ENCODE measurements around the gene KRTAP5-10.
"Not testable (repeated sequence)": the region's sequence is repeated elsewhere in the genome, so short reads cannot be mapped to it uniquely, and the experiment has no call there.

KRTAP5-10 gene

GRCh38 chr11:71613931-71614330 lies 48.6 kb downstream of the KRTAP5-10 start:
- not testable (repeated sequence) for FAIRE-seq

GRCh38 chr11:71614366-71614917 lies 49.1 kb downstream of the KRTAP5-10 start:
- FAIRE-seq = not testable (repeated sequence)

DNA sequence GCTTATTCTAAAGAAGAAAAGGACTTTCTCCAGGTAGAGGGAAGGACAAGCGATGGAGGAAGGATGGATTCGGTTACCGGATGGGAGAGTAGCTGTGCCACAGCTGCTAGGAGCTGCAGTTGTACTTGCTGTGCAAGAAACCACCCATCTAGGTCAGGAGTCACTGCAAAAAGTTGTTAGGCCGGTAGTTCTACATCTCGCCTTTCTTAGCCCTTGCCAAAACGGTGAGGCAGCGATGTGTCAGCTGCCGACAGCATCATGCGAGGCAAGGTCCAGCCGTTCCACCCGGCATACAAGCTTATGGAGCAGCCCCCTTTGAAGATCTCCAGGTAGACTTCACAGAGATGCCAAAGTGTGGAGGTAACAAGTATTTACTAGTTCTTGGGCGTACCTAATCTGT lies 49.6 kb downstream of the KRTAP5-10 start:
- not testable (repeated sequence) for FAIRE-seq

Measured in islet of Langerhans (tissue), 1 donor.